Adipocyte (in vitro differentiated cells): ENCODE results near the gene DGKK.

Source experiments
- DNase-seq: peaks from one replicate; pipeline ENCODE4 v3.0.0-alpha.2; 2015; ENCODE audit warnings: low read depth
- H3K27me3 ChIP-seq: replicated peaks from 2 replicates; pipeline ENCODE4 v1.7.0; 2013; ENCODE audit warnings: mild to moderate bottlenecking, low read length, moderate library complexity; ENCODE audit not compliant: control insufficient read depth, insufficient read depth
- H3K36me3 ChIP-seq: 2 replicates; pipeline ENCODE4 v1.7.0; 2013; ENCODE audit warnings: low read length, mild to moderate bottlenecking, moderate library complexity; ENCODE audit not compliant: control insufficient read depth, insufficient read depth, severe bottlenecking
- H3K4me1 ChIP-seq: 2 replicates; pipeline ENCODE4 v1.7.0; 2013; ENCODE audit warnings: mild to moderate bottlenecking, low read length, moderate library complexity; ENCODE audit not compliant: control insufficient read depth, insufficient read depth
- H3K4me3 ChIP-seq: 2 replicates; pipeline ENCODE4 v1.7.0; 2013; ENCODE audit warnings: mild to moderate bottlenecking, low read length, moderate library complexity
- H3K9ac ChIP-seq: 2 replicates; pipeline ENCODE4 v1.7.0; 2013; ENCODE audit warnings: mild to moderate bottlenecking, low read length, moderate library complexity
- H3K9me3 ChIP-seq: 2 replicates; pipeline ENCODE4 v1.7.0; 2013; ENCODE audit warnings: mild to moderate bottlenecking, low read length, moderate library complexity; ENCODE audit not compliant: control insufficient read depth

Gene DGKK

GRCh38 chrX:50458483-50458882 is 12.1 kb downstream of the DGKK start:
- Histone ChIP-seq H3K27me3 (peaks cover 66% of the 10 kb centered on the region), H3K4me3 (no peak overlapping the region), H3K4me1 (no peaks in the 10 kb centered on the region), H3K9me3 (no peaks in the 10 kb centered on the region), H3K9ac (no peak overlapping the region), H3K36me3 (no peaks in the 10 kb centered on the region)
- no peak for DNase-seq

- Histone ChIP-seq H3K4me1 (no peaks in the 10 kb centered on the region), H3K9ac (no peak overlapping the region), H3K27me3 (peaks cover 67% of the 10 kb centered on the region), H3K9me3 (no peaks in the 10 kb centered on the region), H3K36me3 (no peaks in the 10 kb centered on the region), H3K4me3 (no peak overlapping the region)
- no peak for DNase-seq
Measured at GRCh38 chrX:50456712-50457484, 13.7 kb downstream of the DGKK start.

GRCh38 chrX:50452782-50453181 is 17.8 kb downstream of the DGKK start:
- no peak for DNase-seq
- Histone ChIP-seq H3K27me3 (peaks cover 43% of the 10 kb centered on the region), H3K9ac (no peak overlapping the region), H3K4me3 (no peak overlapping the region), H3K4me1 (no peaks in the 10 kb centered on the region), H3K36me3 (no peaks in the 10 kb centered on the region), H3K9me3 (no peaks in the 10 kb centered on the region)

- Histone ChIP-seq H3K9ac (no peak overlapping the region), H3K4me3 (no peak overlapping the region), H3K4me1 (no peaks in the 10 kb centered on the region), H3K36me3 (no peaks in the 10 kb centered on the region), H3K27me3 (peaks cover 31% of the 10 kb centered on the region), H3K9me3 (peaks cover 3% of the 10 kb centered on the region)
- DNase-seq, result no peak
Measured at GRCh38 chrX:50450324-50450723, 20.3 kb downstream of the DGKK start.

GRCh38 chrX:50448565-50448964 is 22.1 kb downstream of the DGKK start:
- Histone ChIP-seq H3K4me3 (no peak overlapping the region), H3K9ac (no peak overlapping the region), H3K4me1 (no peaks in the 10 kb centered on the region), H3K36me3 (no peaks in the 10 kb centered on the region), H3K27me3 (peaks cover 24% of the 10 kb centered on the region), H3K9me3 (peaks cover 3% of the 10 kb centered on the region)
- no peak for DNase-seq

GRCh38 chrX:50447535-50447934 is 23.1 kb downstream of the DGKK start:
- DNase-seq, result no peak
- H3K9me3 ChIP-seq, result peaks cover 3% of the 10 kb centered on the region
- H3K36me3 ChIP-seq, result no peaks in the 10 kb centered on the region
- no peak overlapping the region for H3K9ac ChIP-seq
- no peak overlapping the region for H3K4me3 ChIP-seq
- peaks cover 30% of the 10 kb centered on the region for H3K27me3 ChIP-seq
- H3K4me1 ChIP-seq, result no peaks in the 10 kb centered on the region

GRCh38 chrX:50442426-50443116 is 28.1 kb downstream of the DGKK start:
- Histone ChIP-seq H3K27me3 (peaks cover 37% of the 10 kb centered on the region), H3K9ac (no peak overlapping the region), H3K4me3 (no peak overlapping the region), H3K9me3 (peaks cover 3% of the 10 kb centered on the region), H3K36me3 (no peaks in the 10 kb centered on the region), H3K4me1 (no peaks in the 10 kb centered on the region)
- DNase-seq, result no peak

- H3K36me3 ChIP-seq, result no peaks in the 10 kb centered on the region
- H3K4me3 ChIP-seq, result no peak overlapping the region
- peaks cover 45% of the 10 kb centered on the region for H3K27me3 ChIP-seq
- no peak overlapping the region for H3K9ac ChIP-seq
- peaks cover 2% of the 10 kb centered on the region for H3K9me3 ChIP-seq
- H3K4me1 ChIP-seq, result no peaks in the 10 kb centered on the region
- no peak for DNase-seq
Measured at GRCh38 chrX:50436797-50437196, 33.8 kb downstream of the DGKK start.

- H3K4me1 ChIP-seq, result no peaks in the 10 kb centered on the region
- no peaks in the 10 kb centered on the region for H3K36me3 ChIP-seq
- H3K27me3 ChIP-seq, result peaks cover 36% of the 10 kb centered on the region
- DNase-seq, result no peak
- H3K9me3 ChIP-seq, result peaks cover 4% of the 10 kb centered on the region
- no peak overlapping the region for H3K4me3 ChIP-seq
- no peak overlapping the region for H3K9ac ChIP-seq
Measured at GRCh38 chrX:50432829-50433289, 37.8 kb downstream of the DGKK start.

GRCh38 chrX:50431623-50432022 is 39.0 kb downstream of the DGKK start:
- H3K9ac ChIP-seq, result no peak overlapping the region
- no peaks in the 10 kb centered on the region for H3K4me1 ChIP-seq
- H3K27me3 ChIP-seq, result peaks cover 36% of the 10 kb centered on the region
- no peak overlapping the region for H3K4me3 ChIP-seq
- DNase-seq, result no peak
- H3K9me3 ChIP-seq, result peaks cover 7% of the 10 kb centered on the region
- H3K36me3 ChIP-seq, result no peaks in the 10 kb centered on the region

GRCh38 chrX:50430917-50431575 is 39.6 kb downstream of the DGKK start:
- H3K9ac ChIP-seq, result no peak overlapping the region
- peaks cover 36% of the 10 kb centered on the region for H3K27me3 ChIP-seq
- peaks cover 10% of the 10 kb centered on the region for H3K9me3 ChIP-seq
- H3K4me1 ChIP-seq, result no peaks in the 10 kb centered on the region
- H3K4me3 ChIP-seq, result no peak overlapping the region
- H3K36me3 ChIP-seq, result no peaks in the 10 kb centered on the region
- DNase-seq, result no peak
